IMR-90 (cell line): ENCODE results near the gene ROR2. TPM values are rescaled to one million over a fixed set of nuclear protein-coding genes. Genes with fewer than 3 reads are reported as not detected.

Source experiments
- ATAC-seq: fragments of 200-7000 bp; cut with Tn5 transposase; 2 replicates; pipeline ENCODE4 v1.9.1; 2020; ENCODE audit warnings: low read depth, mild to moderate bottlenecking, moderate library complexity
- BruUV-seq: library from RNA; stranded (reverse); fragments of 400-500 nt; replicated peaks from 2 replicates; lab custom pipeline; 2021; lab: Mats Ljungman, UMichigan
- CTCF ChIA-PET: fragments of 300-600 bp; formaldehyde crosslinking; extraction: SDS; loops from one replicate; lab custom pipeline; 2021; ENCODE audit warnings: antibody characterized with exemption; lab: Yijun Ruan, JAX
- POLR2A ChIA-PET: fragments of 300-600 bp; sonication (Branson Sonifier 250); formaldehyde crosslinking; loops from one replicate; lab custom pipeline; 2022; ENCODE audit warnings: antibody characterized with exemption; ENCODE audit not compliant: unreplicated experiment; lab: Charles Lee
- DNase-seq: peaks from one replicate; pipeline ENCODE4 v3.0.0; 2013
- H2AFZ ChIP-seq: replicated peaks from 2 replicates; pipeline ENCODE3; 2013; ENCODE audit warnings: low read length, mild to moderate bottlenecking; ENCODE audit not compliant: poor library complexity
- H2AK5ac ChIP-seq: 2 replicates; pipeline ENCODE4 v1.6.1; 2013; ENCODE audit warnings: low read depth, low read length, inconsistent platforms
- H2AK9ac ChIP-seq: replicated peaks from 2 replicates; pipeline ENCODE3; 2013; ENCODE audit warnings: mild to moderate bottlenecking, low read depth, low read length, moderate library complexity; ENCODE audit not compliant: poor library complexity
- H2BK120ac ChIP-seq: 2 replicates; pipeline ENCODE4 v1.6.1; 2013; ENCODE audit warnings: low read depth, low read length, inconsistent platforms
- H2BK15ac ChIP-seq: 3 replicates; pipeline ENCODE4 v1.6.1; 2013; ENCODE audit warnings: low read depth, low read length, inconsistent platforms
- H2BK20ac ChIP-seq: 2 replicates; pipeline ENCODE4 v1.6.1; 2013; ENCODE audit warnings: low read depth, mild to moderate bottlenecking, inconsistent platforms, low read length, moderate library complexity
- H2BK5ac ChIP-seq: 2 replicates; pipeline ENCODE4 v1.6.1; 2013; ENCODE audit warnings: mild to moderate bottlenecking, low read depth, low read length, inconsistent platforms; ENCODE audit not compliant: poor library complexity, severe bottlenecking
- H3K14ac ChIP-seq: replicated peaks from 2 replicates; pipeline ENCODE4 v1.6.1; 2013; ENCODE audit warnings: low read depth, low read length, inconsistent platforms
- H3K18ac ChIP-seq: 2 replicates; pipeline ENCODE4 v1.6.1; 2013; ENCODE audit warnings: low read depth, low read length, control low read depth
- H3K23ac ChIP-seq: 2 replicates; pipeline ENCODE4 v1.6.1; 2013; ENCODE audit warnings: low read depth, low read length, inconsistent platforms
- H3K27ac ChIP-seq: 2 replicates; pipeline ENCODE4 v1.5.1; 2013; ENCODE audit warnings: mild to moderate bottlenecking, control low read depth, low read length; ENCODE audit not compliant: insufficient read depth
- H3K27me3 ChIP-seq: 2 replicates; pipeline ENCODE4 v1.6.1; 2013; ENCODE audit warnings: low read length; ENCODE audit not compliant: control insufficient read depth, insufficient read depth
- H3K36me3 ChIP-seq: 2 replicates; pipeline ENCODE4 v1.6.1; 2013; ENCODE audit warnings: low read length, mixed read lengths; ENCODE audit not compliant: control insufficient read depth, insufficient read depth
- H3K4ac ChIP-seq: 2 replicates; pipeline ENCODE4 v1.6.1; 2013; ENCODE audit warnings: low read depth, low read length, inconsistent platforms
- H3K4me1 ChIP-seq: 2 replicates; pipeline ENCODE4 v1.6.1; 2013; ENCODE audit warnings: low read length, mixed read lengths; ENCODE audit not compliant: control insufficient read depth, insufficient read depth
- H3K4me2 ChIP-seq: 2 replicates; pipeline ENCODE4 v1.6.1; 2013; ENCODE audit warnings: low read depth, mild to moderate bottlenecking, control low read depth, low read length, moderate library complexity
- H3K4me3 ChIP-seq: 2 replicates; pipeline ENCODE4 v1.5.1; 2013; ENCODE audit warnings: low read depth, mild to moderate bottlenecking, control low read depth, low read length, moderate library complexity; ENCODE audit not compliant: insufficient read depth
- H3K56ac ChIP-seq: 2 replicates; pipeline ENCODE4 v1.6.1; 2013; ENCODE audit warnings: low read length, inconsistent platforms; ENCODE audit not compliant: insufficient read depth; ENCODE audit errors: extremely low read depth
- H3K79me1 ChIP-seq, 2 experiments: 2 replicates each; pipeline ENCODE4 v1.6.1; 2013; ENCODE audit warnings: low read length in 2 of 2, inconsistent platforms in 1 of 2, low read depth in 1 of 2
- H3K9ac ChIP-seq: 2 replicates; pipeline ENCODE4 v1.6.1; 2013; ENCODE audit warnings: low read depth, low read length, control low read depth
- H3K9me1 ChIP-seq: 2 replicates; pipeline ENCODE4 v1.6.1; 2013; ENCODE audit warnings: low read length, inconsistent platforms; ENCODE audit not compliant: insufficient read depth
- H3K9me3 ChIP-seq: 2 replicates; pipeline ENCODE4 v1.6.1; 2013; ENCODE audit warnings: low read length; ENCODE audit not compliant: control insufficient read depth, insufficient read depth
- H4K20me1 ChIP-seq: 2 replicates; pipeline ENCODE4 v1.6.1; 2013; ENCODE audit warnings: low read length, inconsistent platforms; ENCODE audit not compliant: insufficient read depth
- H4K5ac ChIP-seq: 2 replicates; pipeline ENCODE4 v1.6.1; 2013; ENCODE audit warnings: mild to moderate bottlenecking, low read depth, low read length, control low read depth
- H4K8ac ChIP-seq, 2 experiments: 2 replicates each; pipeline ENCODE4 v1.6.1; 2013; ENCODE audit warnings: low read depth in 2 of 2, low read length in 2 of 2, control low read depth in 1 of 2, inconsistent platforms in 1 of 2
- H4K91ac ChIP-seq: 2 replicates; pipeline ENCODE4 v1.6.1; 2013; ENCODE audit warnings: low read depth, low read length, inconsistent platforms; ENCODE audit not compliant: insufficient read depth
- CHD1 ChIP-seq: IDR thresholded peaks from 2 replicates; pipeline ENCODE4 v1.6.1; 2012; ENCODE audit warnings: low read depth, low read length, improper control_type of control experiment
- ELK1 ChIP-seq: fragments of 150-350 bp; IDR thresholded peaks from 2 replicates; pipeline ENCODE4 v1.6.1; 2016; ENCODE audit warnings: low read depth, mild to moderate bottlenecking, low read length, moderate library complexity, borderline replicate concordance
- FOS ChIP-seq: fragments of 150-350 bp; IDR thresholded peaks from 2 replicates; pipeline ENCODE4 v1.6.1; 2016; ENCODE audit warnings: low read depth, low read length
- MXI1 ChIP-seq: IDR thresholded peaks from 2 replicates; pipeline ENCODE4 v1.6.1; 2012; ENCODE audit warnings: low read depth, mild to moderate bottlenecking, low read length, moderate library complexity, borderline replicate concordance
- RAD21 ChIP-seq: IDR thresholded peaks from 2 replicates; pipeline ENCODE4 v1.6.1; 2012; ENCODE audit warnings: low read length, improper control_type of control experiment
- RFX5 ChIP-seq: IDR thresholded peaks from 2 replicates; pipeline ENCODE4 v1.8.0; 2012; ENCODE audit warnings: low read depth, mild to moderate bottlenecking, low read length, moderate library complexity
- USF2 ChIP-seq: fragments of 150-350 bp; IDR thresholded peaks from 2 replicates; pipeline ENCODE4 v1.6.1; 2017; ENCODE audit warnings: mild to moderate bottlenecking, antibody characterized with exemption, low read length, low read depth
- WGBS, 2 experiments: methylation state at CpG; one replicate each; pipeline versions ENCODE4 v1.1.5 to v1.1.7; 2013; ENCODE audit warnings: missing lambda C conversion rate in 2 of 2; ENCODE audit not compliant: insufficient read length in 1 of 2; ENCODE audit errors: extremely low coverage in 2 of 2; 5-methylcytosine and 5-hydroxymethylcytosine counted together
- dilution Hi-C: fragments of 300-500 bp; cut with HindIII; formaldehyde crosslinking; loops from one replicate; pipeline ENCODE4 v1.14.3; 2018; ENCODE audit warnings: low sequenced_read_pairs; ENCODE audit not compliant: unreplicated experiment
- in situ Hi-C: fragments of 300-500 bp; cut with MboI; formaldehyde crosslinking; loops from 3 replicates; pipeline ENCODE4 v1.14.3; 2019; ENCODE audit warnings: low sequenced_read_pairs, inconsistent platforms, mixed read lengths
- intact Hi-C: fragments of 100-400 bp; cut with micrococcal nuclease; formaldehyde crosslinking; loops from 2 replicates; pipeline ENCODE4 v1.10.0; 2022
- polyA plus RNA-seq, 3 experiments: library from polyadenylated mRNA; depleted of rRNA; stranded (reverse); fragments of >200 nt; gene quantifications; 2 replicates each; pipeline ENCODE4 v1.2.3, GENCODE V29; 2012; ENCODE audit warnings: low replicate concordance in 1 of 3
- total RNA-seq: library from RNA; depleted of rRNA; stranded (reverse); fragments of >200 nt; gene quantifications from 2 replicates; pipeline ENCODE4 v1.2.3, GENCODE V29; 2012

Gene ROR2
- total and polyA plus RNA-seq, 2 of the 4 experiments (the other 2 are of a cell fraction), result 2.3 to 4.8 TPM

- Histone ChIP-seq H2BK20ac (no peak overlapping the region), H3K36me3 (peaks cover 2% of the 10 kb centered on the region; the same call in 1 of the 2 replicates), H4K5ac (no peak overlapping the region), H2BK15ac (no peak overlapping the region), H3K79me1 (no peaks in the 10 kb centered on the region), H3K27me3 (peaks cover 4% of the 10 kb centered on the region; the same call in 1 of the 2 replicates), H3K18ac (no peak overlapping the region), H2AK5ac (no peak overlapping the region), H3K4me2 (no peak overlapping the region), H3K4ac (no peak overlapping the region), H4K91ac (no peak overlapping the region), H3K56ac (no peak overlapping the region), H4K20me1 (0 out of 2 replicates have a peak, but pooled peaks cover under 1% of the 10 kb centered on the region), H2BK120ac (no peak overlapping the region), H3K14ac (no peak overlapping the region), H3K4me3 (no peak overlapping the region), H2BK5ac (no peak overlapping the region), H3K9me3 (peaks cover 2% of the 10 kb centered on the region; the same call in 1 of the 2 replicates), H2AK9ac (no peak overlapping the region), H3K9ac (no peak overlapping the region), H3K27ac (no peak overlapping the region), H3K4me1 (peaks cover 2% of the 10 kb centered on the region; the same call in 1 of the 2 replicates), H2AFZ (no peak overlapping the region), H3K23ac (no peak overlapping the region), H4K8ac (no peak overlapping the region), H3K9me1 (no peaks in the 10 kb centered on the region)
- dilution Hi-C loops (no loop called here), intact Hi-C loops (no loop called here), in situ Hi-C loops (no loop called here)
- TF ChIP-seq ELK1 (no peak), USF2 (no peak), RFX5 (no peak), FOS (no peak), MXI1 (no peak), RAD21 (no peak), CHD1 (no peak)
- POLR2A ChIA-PET, result no interaction called here
- CTCF ChIA-PET, result interaction anchor here (0.8 kb wide), 1 partner anchor 185 kb away, joined by 5 read pairs; the partner anchor contains the start of gene ROR2
- BruUV-seq, result no TSS peak
- DNase-seq, result no peak
- WGBS, 2 experiments, result no CpG with 5 or more reads among the region's 1 CpG
- ATAC-seq, result no peak
Observed at GRCh38 chr9:91765296-91765695, 184.7 kb downstream of the ROR2 start.
